Neural progenitor cell (in vitro differentiated cells): Measurements from ENCODE around the gene RAX2. TPM values are rescaled to one million over a fixed set of nuclear protein-coding genes. Genes with fewer than 3 reads are reported as not detected.

ENCODE experiments used
- DNase-seq: peaks from one replicate; pipeline ENCODE4 v3.0.0-alpha.2; 2016; ENCODE audit warnings: low spot score
- H2AFZ ChIP-seq: fragments of 200-600 bp; sonication (generic); replicated peaks from 2 replicates; pipeline ENCODE4 v1.6.1; 2016; ENCODE audit warnings: antibody characterized with exemption
- H3F3A ChIP-seq: fragments of 200-600 bp; sonication (generic); 2 replicates; pipeline ENCODE4 v1.6.1; 2016; ENCODE audit warnings: antibody characterized with exemption, low read depth
- H3K27ac ChIP-seq: fragments of 200-600 bp; sonication (generic); 2 replicates; pipeline ENCODE4 v1.5.1; 2016; ENCODE audit warnings: mild to moderate bottlenecking
- H3K27me3 ChIP-seq: fragments of 200-600 bp; sonication (generic); 2 replicates; pipeline ENCODE4 v1.6.1; 2016; ENCODE audit warnings: mild to moderate bottlenecking, moderate library complexity
- H3K36me3 ChIP-seq: fragments of 200-600 bp; sonication (generic); 2 replicates; pipeline ENCODE4 v1.5.1; 2016
- H3K4me1 ChIP-seq: fragments of 200-600 bp; sonication (generic); 2 replicates; pipeline ENCODE4 v1.6.1; 2016; ENCODE audit warnings: mixed run types
- H3K4me2 ChIP-seq: fragments of 200-600 bp; sonication (generic); 2 replicates; pipeline ENCODE4 v1.6.1; 2016
- H3K4me3 ChIP-seq: fragments of 200-600 bp; sonication (generic); 2 replicates; pipeline ENCODE4 v1.5.1; 2016
- H3K79me2 ChIP-seq: fragments of 200-600 bp; sonication (generic); 2 replicates; pipeline ENCODE4 v1.6.1; 2016; ENCODE audit warnings: low read depth
- H3K9ac ChIP-seq: fragments of 200-600 bp; sonication (generic); 2 replicates; pipeline ENCODE4 v1.6.1; 2016
- H3K9me3 ChIP-seq: fragments of 200-600 bp; sonication (generic); 2 replicates; pipeline ENCODE4 v1.5.1; 2016; ENCODE audit warnings: low read depth
- H4K20me1 ChIP-seq: fragments of 200-600 bp; sonication (generic); 2 replicates; pipeline ENCODE4 v1.6.1; 2016; ENCODE audit warnings: low read depth
- H3K27ac Mint-ChIP-seq: 3 replicates; pipeline ENCODE4 v1.8.0; 2021; ENCODE audit warnings: mixed read lengths
- H3K27me3 Mint-ChIP-seq: 2 replicates; pipeline ENCODE4 v1.8.0; 2022; ENCODE audit warnings: low read depth, mild to moderate bottlenecking, inconsistent platforms, moderate library complexity, mixed read lengths; ENCODE audit not compliant: insufficient read depth
- H3K36me3 Mint-ChIP-seq: 3 replicates; pipeline ENCODE4 v1.8.0; 2021; ENCODE audit warnings: mixed read lengths
- H3K4me1 Mint-ChIP-seq: 3 replicates; pipeline ENCODE4 v1.8.0; 2021; ENCODE audit warnings: mixed read lengths
- H3K4me3 Mint-ChIP-seq: 3 replicates; pipeline ENCODE4 v1.8.0; 2021; ENCODE audit warnings: mild to moderate bottlenecking, moderate library complexity, mixed read lengths
- H3K9me3 Mint-ChIP-seq: 3 replicates; pipeline ENCODE4 v1.8.0; 2020; ENCODE audit warnings: mixed read lengths
- CTCF ChIP-seq: fragments of 200-600 bp; sonication (generic); IDR thresholded peaks from 2 replicates; pipeline ENCODE4 v1.5.1; 2017; ENCODE audit warnings: antibody characterized with exemption, mild to moderate bottlenecking
- EZH2 ChIP-seq: fragments of 200-600 bp; sonication (generic); IDR thresholded peaks from 2 replicates; pipeline ENCODE4 v1.6.1; 2017; ENCODE audit warnings: antibody characterized with exemption, mild to moderate bottlenecking, moderate library complexity
- EZH2phosphoT487 ChIP-seq: fragments of 200-600 bp; sonication (generic); IDR thresholded peaks from 2 replicates; pipeline ENCODE4 v1.6.1; 2017; ENCODE audit warnings: antibody characterized with exemption
- total RNA-seq: library from RNA; depleted of rRNA; stranded (reverse); fragments of >200 nt; gene quantifications from 2 replicates; pipeline ENCODE4 v1.2.3, GENCODE V29; 2015; ENCODE audit warnings: low replicate concordance

Gene RAX2
- total RNA-seq, 1 donor from 2014 or later, result not detected

GRCh38 chr19:3785451-3785937, 13.5 kb upstream of the RAX2 start:
- H3K79me2 ChIP-seq, result no peaks in the 10 kb centered on the region
- TF ChIP-seq EZH2phosphoT487, result peak; percentile 73
- no peak for TF ChIP-seq CTCF
- TF ChIP-seq EZH2, result peak; percentile 83
- no peaks in the 10 kb centered on the region for H3K36me3 ChIP-seq
- peaks cover 6% of the 10 kb centered on the region for H4K20me1 ChIP-seq
- H3K27me3 ChIP-seq, result peaks cover 62% of the 10 kb centered on the region
- Mint-ChIP-seq H3K4me1 (peaks cover 3% of the 10 kb centered on the region), H3K9me3 (peaks cover 18% of the 10 kb centered on the region), H3K27me3 (peaks cover 46% of the 10 kb centered on the region), H3K36me3 (no peaks in the 10 kb centered on the region), H3K27ac (no peak overlapping the region), H3K4me3 (peak overlapping the region; percentile 41)
- DNase-seq, result peak; percentile 2
- peak overlapping the region; percentile 88 for H3K4me3 ChIP-seq
- peak overlapping the region; percentile 100 for H2AFZ ChIP-seq
- H3K9me3 ChIP-seq, result no peaks in the 10 kb centered on the region
- H3F3A ChIP-seq, result peaks cover 8% of the 10 kb centered on the region
- H3K9ac ChIP-seq, result no peak overlapping the region
- H3K27ac ChIP-seq, result no peak overlapping the region
- peak overlapping the region; percentile 92 for H3K4me2 ChIP-seq
- H3K4me1 ChIP-seq, result peaks cover 6% of the 10 kb centered on the region

- peaks cover 6% of the 10 kb centered on the region for H4K20me1 ChIP-seq
Measured at GRCh38 chr19:3784607-3785450, 12.8 kb upstream of the RAX2 start.

More at GRCh38 chr19:3784607-3785450, 12.8 kb upstream of the RAX2 start:
- Histone ChIP-seq H3K9me3 (no peaks in the 10 kb centered on the region), H3F3A (peaks cover 8% of the 10 kb centered on the region), H3K27ac (no peak overlapping the region), H3K4me1 (peaks cover 6% of the 10 kb centered on the region), H3K4me2 (peak overlapping the region; percentile 92), H3K36me3 (no peaks in the 10 kb centered on the region), H3K27me3 (peaks cover 58% of the 10 kb centered on the region), H3K9ac (no peak overlapping the region), H2AFZ (no peak overlapping the region), H3K79me2 (no peaks in the 10 kb centered on the region), H3K4me3 (no peak overlapping the region)
- H3K4me3 Mint-ChIP-seq, result peak overlapping the region; percentile 72
- no peak overlapping the region for H3K27ac Mint-ChIP-seq
- peak; percentile 2 for DNase-seq
- H3K4me1 Mint-ChIP-seq, result peaks cover 3% of the 10 kb centered on the region
- H3K36me3 Mint-ChIP-seq, result no peaks in the 10 kb centered on the region
- H3K9me3 Mint-ChIP-seq, result peaks cover 18% of the 10 kb centered on the region
- H3K27me3 Mint-ChIP-seq, result peaks cover 42% of the 10 kb centered on the region
- TF ChIP-seq CTCF, result no peak
- TF ChIP-seq EZH2phosphoT487, result no peak
- no peak for TF ChIP-seq EZH2
